ENCODE data around the gene FAM53B. TPM values are rescaled to one million over a fixed set of nuclear protein-coding genes. Genes with fewer than 3 reads are reported as not detected.

The FAM53B gene
- total RNA-seq, 4 donors from 2014 or later = 63.5 to 75.5 (median 67.3) TPM

DNA sequence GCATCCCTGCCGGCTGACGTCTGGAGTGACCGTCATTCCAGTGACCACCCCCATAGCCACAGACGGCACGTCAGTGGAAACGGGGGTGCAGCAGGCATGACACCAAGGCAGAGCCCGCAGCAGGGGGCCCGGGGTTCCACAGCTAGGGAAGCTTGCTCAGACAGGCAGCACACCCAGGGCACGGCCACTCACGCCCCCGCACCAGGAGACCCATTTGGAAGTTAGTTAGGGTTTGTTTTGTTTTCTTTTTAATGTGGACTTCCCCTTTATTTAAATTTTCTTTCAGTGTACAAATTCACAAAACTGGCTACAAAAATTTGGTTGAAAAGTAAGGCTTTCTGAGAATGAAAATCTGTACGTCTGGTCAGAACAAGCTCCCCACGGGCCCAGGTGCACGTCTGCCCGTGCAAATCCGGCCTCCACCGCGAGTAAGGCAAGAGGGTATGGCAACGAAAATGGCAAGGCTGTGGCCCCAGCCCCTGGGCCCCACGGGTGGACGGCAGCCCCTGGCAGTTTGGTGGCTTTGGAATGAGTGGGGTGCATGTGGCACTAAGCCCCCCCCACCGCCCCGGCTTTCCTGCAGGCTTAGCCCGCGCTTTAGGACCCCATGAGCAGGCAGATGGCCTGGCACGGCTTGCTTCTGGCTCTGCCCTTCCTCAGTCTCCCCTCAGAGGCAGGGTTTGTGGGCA, 124.2 kb downstream of the FAM53B start:
- no peak for DNase-seq (ENCODE audit: low spot score in 2 of 2)
- Histone ChIP-seq H3K9me3 (no peaks in the 10 kb centered on the region), H3K36me3 (peaks cover 54% of the 10 kb centered on the region), H3K4me1 (peaks cover 43% of the 10 kb centered on the region), H3K4me3 (no peak overlapping the region), H3K27ac (peak overlapping the region; percentile 55), H3K27me3 (no peaks in the 10 kb centered on the region)
- 71% methylated on average over 21 of the region's 26 CpGs for WGBS
- TF ChIP-seq POLR2A (IDR thresholded peaks at IDR 0.05) (no peak), EP300 (IDR thresholded peaks at IDR 0.05) (no peak)

DNA sequence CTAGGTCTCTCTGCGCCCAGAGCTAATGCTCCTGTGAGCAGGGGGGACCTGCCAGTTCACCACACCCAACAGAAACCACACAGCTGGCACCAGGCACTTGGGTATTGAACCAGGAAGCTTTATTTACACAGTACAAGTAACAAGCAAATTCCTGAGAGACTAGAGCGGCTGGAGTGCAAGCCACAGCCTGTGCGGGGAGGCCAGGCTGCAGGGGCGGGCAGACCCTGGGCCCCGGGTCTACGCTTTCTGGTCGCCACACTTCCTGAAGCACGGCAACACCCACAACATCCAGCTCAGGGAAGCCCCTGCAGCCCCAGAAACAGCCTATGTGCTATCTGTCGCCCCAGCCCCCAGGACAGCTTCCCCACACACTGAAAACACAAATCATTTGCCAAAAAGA, 125.0 kb downstream of the FAM53B start:
- no peak for DNase-seq (ENCODE audit: low spot score in 2 of 2)
- 57% methylated on average over 2 of the region's 9 CpGs for WGBS
- H3K36me3 ChIP-seq = peaks cover 50% of the 10 kb centered on the region
- H3K4me1 ChIP-seq = peaks cover 38% of the 10 kb centered on the region
- H3K27me3 ChIP-seq = no peaks in the 10 kb centered on the region
- peak overlapping the region; percentile 55 for H3K27ac ChIP-seq
- no peaks in the 10 kb centered on the region for H3K9me3 ChIP-seq
- TF ChIP-seq EP300 (IDR thresholded peaks at IDR 0.05) (no peak), POLR2AphosphoS5 (IDR thresholded peaks at IDR 0.05) (no peak), POLR2A (IDR thresholded peaks at IDR 0.05) (no peak)
- TF ChIP-seq, protein P1, sequence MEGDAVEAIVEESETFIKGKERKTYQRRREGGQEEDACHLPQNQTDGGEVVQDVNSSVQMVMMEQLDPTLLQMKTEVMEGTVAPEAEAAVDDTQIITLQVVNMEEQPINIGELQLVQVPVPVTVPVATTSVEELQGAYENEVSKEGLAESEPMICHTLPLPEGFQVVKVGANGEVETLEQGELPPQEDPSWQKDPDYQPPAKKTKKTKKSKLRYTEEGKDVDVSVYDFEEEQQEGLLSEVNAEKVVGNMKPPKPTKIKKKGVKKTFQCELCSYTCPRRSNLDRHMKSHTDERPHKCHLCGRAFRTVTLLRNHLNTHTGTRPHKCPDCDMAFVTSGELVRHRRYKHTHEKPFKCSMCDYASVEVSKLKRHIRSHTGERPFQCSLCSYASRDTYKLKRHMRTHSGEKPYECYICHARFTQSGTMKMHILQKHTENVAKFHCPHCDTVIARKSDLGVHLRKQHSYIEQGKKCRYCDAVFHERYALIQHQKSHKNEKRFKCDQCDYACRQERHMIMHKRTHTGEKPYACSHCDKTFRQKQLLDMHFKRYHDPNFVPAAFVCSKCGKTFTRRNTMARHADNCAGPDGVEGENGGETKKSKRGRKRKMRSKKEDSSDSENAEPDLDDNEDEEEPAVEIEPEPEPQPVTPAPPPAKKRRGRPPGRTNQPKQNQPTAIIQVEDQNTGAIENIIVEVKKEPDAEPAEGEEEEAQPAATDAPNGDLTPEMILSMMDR (IDR thresholded peaks at IDR 0.05) = no peak
- H3K4me3 ChIP-seq = no peak overlapping the region

DNA sequence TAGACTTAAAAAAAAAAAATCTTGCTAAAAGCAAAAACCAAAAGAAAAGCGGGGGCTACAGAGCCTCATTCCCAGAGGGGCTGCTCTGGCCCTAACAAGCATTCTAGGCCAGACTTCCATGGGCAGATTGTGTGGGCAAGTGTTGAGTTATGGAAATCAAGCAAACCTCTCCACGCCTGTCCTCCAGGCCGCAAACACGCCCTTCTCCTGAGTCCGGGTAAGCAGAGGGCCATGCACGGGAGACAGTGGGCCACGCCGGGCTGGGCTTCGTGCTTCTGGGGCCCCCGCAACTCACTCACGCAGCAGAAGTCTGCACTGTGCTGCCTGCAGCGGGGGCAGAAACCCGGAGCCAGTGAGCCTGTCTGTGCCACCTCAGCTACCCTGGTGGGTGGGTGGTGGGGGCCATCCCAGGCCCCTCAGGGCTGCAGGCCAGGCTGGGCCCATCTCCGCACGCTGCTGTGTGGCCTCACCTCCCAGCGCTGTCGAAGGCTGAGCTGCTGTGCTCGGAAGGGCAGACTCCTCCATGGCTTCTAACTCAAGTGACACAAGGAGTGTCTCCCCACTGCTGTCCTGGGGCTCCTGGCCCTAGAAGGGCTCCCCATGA, 125.6 kb downstream of the FAM53B start:
- Histone ChIP-seq H3K27me3 (no peaks in the 10 kb centered on the region), H3K36me3 (peaks cover 48% of the 10 kb centered on the region), H3K4me3 (no peak overlapping the region), H3K9me3 (no peaks in the 10 kb centered on the region), H3K27ac (peak overlapping the region; percentile 55), H3K4me1 (peaks cover 41% of the 10 kb centered on the region)
- 90% methylated on average over 1 of the region's 18 CpGs for WGBS
- no peak for DNase-seq (ENCODE audit: low spot score in 2 of 2)
- TF ChIP-seq POLR2A (IDR thresholded peaks at IDR 0.05) (no peak), POLR2AphosphoS5 (IDR thresholded peaks at IDR 0.05) (no peak), EP300 (IDR thresholded peaks at IDR 0.05) (no peak)
- TF ChIP-seq, protein P1 (IDR thresholded peaks at IDR 0.05) = no peak

DNA sequence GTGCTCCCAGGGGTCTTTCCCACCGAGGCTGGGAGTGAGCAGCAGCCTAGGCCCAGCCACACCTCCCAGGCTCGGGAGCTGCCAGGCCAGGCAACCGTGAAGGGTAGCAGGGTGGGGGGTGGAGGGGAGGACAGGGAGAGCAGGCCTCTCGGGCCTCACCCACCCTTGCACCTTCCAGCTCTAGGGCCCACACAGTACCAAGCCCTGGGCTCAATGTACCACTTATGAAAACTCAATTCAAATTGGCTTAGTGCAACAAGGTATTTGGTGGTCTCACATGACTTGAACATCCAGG, 127.4 kb downstream of the FAM53B start:
- Histone ChIP-seq H3K4me3 (no peak overlapping the region), H3K9me3 (no peaks in the 10 kb centered on the region), H3K36me3 (peaks cover 33% of the 10 kb centered on the region), H3K27ac (no peak overlapping the region), H3K4me1 (peaks cover 46% of the 10 kb centered on the region), H3K27me3 (no peaks in the 10 kb centered on the region)
- no peak for TF ChIP-seq EP300 (IDR thresholded peaks at IDR 0.05)
- TF ChIP-seq, protein P1 (IDR thresholded peaks at IDR 0.05) = no peak
- TF ChIP-seq POLR2AphosphoS5 (IDR thresholded peaks at IDR 0.05) = no peak
- TF ChIP-seq POLR2A (IDR thresholded peaks at IDR 0.05) = no peak
- 77% methylated on average over 3 of the region's 4 CpGs for WGBS
- no peak for DNase-seq (ENCODE audit: low spot score in 2 of 2)

DNA sequence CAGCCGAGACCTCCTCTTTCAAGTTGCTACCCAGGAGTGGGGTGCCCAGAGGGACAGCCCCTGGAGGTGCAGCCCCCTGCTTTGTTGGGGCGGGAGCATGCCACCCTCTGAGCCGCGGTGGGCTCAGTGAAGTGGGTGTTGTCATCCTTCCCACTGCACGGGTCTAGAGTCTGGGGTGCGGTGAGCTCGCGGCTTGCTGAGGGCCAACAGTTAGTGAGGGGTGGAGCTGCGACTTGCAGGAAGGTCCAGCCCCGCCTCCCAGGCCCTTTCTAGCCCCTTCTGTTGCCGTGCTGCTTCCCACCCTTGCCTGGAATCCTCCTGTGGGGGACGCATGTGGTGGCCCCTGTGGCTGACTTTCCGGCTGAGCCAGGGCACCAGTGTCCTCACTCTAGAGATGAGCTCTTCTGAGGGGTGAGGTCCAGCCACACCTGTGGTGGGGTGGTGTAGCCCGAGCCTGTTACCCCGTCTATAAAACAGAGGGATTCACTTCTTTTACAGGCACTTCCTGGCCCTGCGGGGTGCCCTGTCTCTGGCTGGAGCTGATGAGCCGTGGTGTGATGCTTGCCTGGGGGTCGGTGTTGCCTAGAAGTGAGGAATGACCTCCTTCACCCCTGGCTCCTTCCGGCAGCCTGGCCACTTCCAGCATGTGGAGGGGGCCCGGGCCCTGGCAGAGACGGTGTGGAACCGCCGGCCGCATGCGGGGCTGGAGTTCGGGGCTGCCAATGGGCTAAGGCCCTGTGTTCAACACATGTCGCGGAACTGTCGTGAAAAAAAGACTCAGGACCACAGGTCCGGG, 127.9 kb downstream of the FAM53B start:
- H3K4me3 ChIP-seq = no peak overlapping the region
- no peaks in the 10 kb centered on the region for H3K9me3 ChIP-seq
- H3K4me1 ChIP-seq = peaks cover 42% of the 10 kb centered on the region
- TF ChIP-seq POLR2AphosphoS5 (IDR thresholded peaks at IDR 0.05) = no peak
- no peak for TF ChIP-seq EP300 (IDR thresholded peaks at IDR 0.05)
- TF ChIP-seq POLR2A (IDR thresholded peaks at IDR 0.05) = no peak
- H3K27ac ChIP-seq = no peak overlapping the region
- peaks cover 31% of the 10 kb centered on the region for H3K36me3 ChIP-seq
- WGBS = 94% methylated on average over 15 of the region's 30 CpGs
- H3K27me3 ChIP-seq = no peaks in the 10 kb centered on the region
- no peak for DNase-seq (ENCODE audit: low spot score in 2 of 2)

DNA sequence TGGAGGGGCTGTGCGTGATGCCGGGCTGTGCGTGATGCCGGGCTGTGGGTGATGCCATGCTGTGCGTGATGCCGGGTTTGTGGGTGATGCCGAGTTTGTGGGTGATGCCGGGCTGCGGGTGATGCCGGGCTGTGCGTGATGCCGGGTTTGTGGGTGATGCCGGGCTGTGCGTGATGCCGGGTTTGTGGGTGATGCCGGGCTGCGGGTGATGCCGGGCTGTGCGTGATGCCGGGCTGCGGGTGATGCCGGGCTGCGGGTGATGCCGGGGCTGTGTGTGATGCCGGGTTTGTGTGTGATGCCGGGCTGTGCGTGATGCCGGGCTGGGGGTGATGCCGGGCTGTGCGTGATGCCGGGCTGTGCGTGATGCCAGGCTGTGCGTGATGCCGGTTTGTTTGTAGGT, 128.9 kb downstream of the FAM53B start:
- 96% methylated on average over 31 of the region's 34 CpGs for WGBS
- H3K9me3 ChIP-seq = no peaks in the 10 kb centered on the region
- no peak overlapping the region for H3K4me3 ChIP-seq
- TF ChIP-seq, protein P1 (IDR thresholded peaks at IDR 0.05) = no peak
- TF ChIP-seq EP300 (IDR thresholded peaks at IDR 0.05) (no peak), POLR2A (IDR thresholded peaks at IDR 0.05) (no peak), POLR2AphosphoS5 (IDR thresholded peaks at IDR 0.05) (no peak)
- no peak overlapping the region for H3K27ac ChIP-seq
- no peaks in the 10 kb centered on the region for H3K27me3 ChIP-seq
- H3K36me3 ChIP-seq = peaks cover 31% of the 10 kb centered on the region
- peaks cover 38% of the 10 kb centered on the region for H3K4me1 ChIP-seq
- DNase-seq (ENCODE audit: low spot score in 2 of 2) = no peak
